ENCODE data around the gene CEACAM1.

The CEACAM1 gene

GRCh38 chr19:42528354-42529247, at the start of gene CEACAM1:
Gene CEACAM1 (minus strand): TSS chr19:42528481. CDS start chr19:42528374, 107 bp downstream.
- peak within 1 kb of the TSS; percentile 55 for H3K4me3 Mint-ChIP-seq
- no peaks in the 10 kb centered on the region for H3K9me3 Mint-ChIP-seq
- DNase-seq (ENCODE audit: low spot score in 2 of 2) (no peak), ATAC-seq (replicated peaks; ENCODE audit: extremely low read depth, poor library complexity, severe bottlenecking) (peak; percentile 54)
- peaks cover 19% of the 10 kb centered on the region for H3K4me1 Mint-ChIP-seq
- H3K27me3 Mint-ChIP-seq: no peaks in the 10 kb centered on the region
- peaks cover 2% of the 10 kb centered on the region for H3K36me3 Mint-ChIP-seq (ENCODE audit: insufficient read depth)
- H3K27ac Mint-ChIP-seq (ENCODE audit: low read depth): peak within 1 kb of the TSS; percentile 79

DNA sequence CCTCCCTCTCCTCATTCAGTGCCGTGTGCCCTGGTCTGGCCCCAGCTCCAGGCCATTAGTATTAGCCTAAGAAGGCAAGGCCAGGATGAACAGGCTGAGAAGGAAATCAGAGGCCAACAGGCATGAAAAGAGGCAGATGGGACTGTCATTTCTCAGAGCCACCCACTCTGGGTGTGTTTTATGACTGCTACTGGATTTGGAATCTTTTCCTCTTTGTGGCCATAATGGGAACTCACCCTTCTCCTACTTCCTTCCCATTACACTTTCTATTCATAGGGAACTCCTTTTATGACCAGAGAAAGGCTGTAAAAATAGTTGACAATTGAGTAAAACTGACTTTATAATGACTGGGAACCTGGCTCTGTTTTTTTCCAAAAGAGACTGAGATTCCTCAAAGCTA, 48.7 kb upstream of the CEACAM1 start:
- no peak overlapping the region for H3K4me3 Mint-ChIP-seq
- no peak for DNase-seq (ENCODE audit: low spot score in 2 of 2)
- ATAC-seq (replicated peaks; ENCODE audit: extremely low read depth, poor library complexity, severe bottlenecking): no peak
- no peaks in the 10 kb centered on the region for H3K36me3 Mint-ChIP-seq (ENCODE audit: insufficient read depth)
- no peaks in the 10 kb centered on the region for H3K9me3 Mint-ChIP-seq
- no peaks in the 10 kb centered on the region for H3K4me1 Mint-ChIP-seq
- no peak overlapping the region for H3K27ac Mint-ChIP-seq (ENCODE audit: low read depth)
- peaks cover 55% of the 10 kb centered on the region for H3K27me3 Mint-ChIP-seq

GRCh38 chr19:42576241-42576640, 48.0 kb upstream of the CEACAM1 start:
- Mint-ChIP-seq H3K27me3 (peaks cover 54% of the 10 kb centered on the region), H3K4me3 (no peak overlapping the region), H3K9me3 (no peaks in the 10 kb centered on the region), H3K4me1 (no peaks in the 10 kb centered on the region), H3K36me3 (ENCODE audit: insufficient read depth) (no peaks in the 10 kb centered on the region), H3K27ac (ENCODE audit: low read depth) (no peak overlapping the region)
- no peak for ATAC-seq (replicated peaks; ENCODE audit: extremely low read depth, poor library complexity, severe bottlenecking)
- DNase-seq (ENCODE audit: low spot score in 2 of 2): no peak

GRCh38 chr19:42573642-42574041, 45.4 kb upstream of the CEACAM1 start:
- Mint-ChIP-seq H3K27ac (ENCODE audit: low read depth) (no peak overlapping the region), H3K9me3 (no peaks in the 10 kb centered on the region)

GRCh38 chr19:42571116-42571515, 42.8 kb upstream of the CEACAM1 start:
- no peak for ATAC-seq (replicated peaks; ENCODE audit: extremely low read depth, poor library complexity, severe bottlenecking)
- no peak overlapping the region for H3K4me3 Mint-ChIP-seq
- H3K36me3 Mint-ChIP-seq (ENCODE audit: insufficient read depth): no peaks in the 10 kb centered on the region
- no peak overlapping the region for H3K27ac Mint-ChIP-seq (ENCODE audit: low read depth)
- H3K9me3 Mint-ChIP-seq: no peaks in the 10 kb centered on the region
- peaks cover 48% of the 10 kb centered on the region for H3K27me3 Mint-ChIP-seq
- no peak for DNase-seq (ENCODE audit: low spot score in 2 of 2)
- H3K4me1 Mint-ChIP-seq: no peaks in the 10 kb centered on the region

More at GRCh38 chr19:42573642-42574041, 45.4 kb upstream of the CEACAM1 start:
- Mint-ChIP-seq H3K36me3 (ENCODE audit: insufficient read depth) (no peaks in the 10 kb centered on the region), H3K4me3 (no peak overlapping the region), H3K4me1 (no peaks in the 10 kb centered on the region), H3K27me3 (peaks cover 60% of the 10 kb centered on the region)
- no peak for ATAC-seq (replicated peaks; ENCODE audit: extremely low read depth, poor library complexity, severe bottlenecking)
- DNase-seq (ENCODE audit: low spot score in 2 of 2): no peak

DNA sequence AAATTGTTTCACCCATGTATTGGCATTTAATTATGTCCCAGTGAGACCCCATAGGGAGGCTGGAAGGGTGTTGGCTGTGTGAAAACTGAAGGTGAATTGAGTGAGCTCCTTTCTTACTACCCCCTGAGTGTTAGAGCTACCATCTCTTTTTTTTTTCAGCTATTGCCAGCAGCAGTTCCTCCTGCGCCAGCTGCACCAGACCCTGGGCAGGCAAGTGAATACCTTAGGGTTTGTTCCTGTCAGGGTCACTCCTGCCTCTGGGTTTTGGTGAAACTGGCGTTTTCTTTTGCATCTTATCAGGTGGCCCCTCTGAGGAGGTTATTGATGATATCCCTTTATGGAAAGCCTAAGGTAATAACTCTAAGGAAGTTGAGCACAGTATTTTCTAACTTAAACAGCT, 40.9 kb upstream of the CEACAM1 start:
- ATAC-seq (replicated peaks; ENCODE audit: extremely low read depth, poor library complexity, severe bottlenecking) (no peak), DNase-seq (ENCODE audit: low spot score in 2 of 2) (no peak)
- Mint-ChIP-seq H3K9me3 (no peaks in the 10 kb centered on the region), H3K27ac (ENCODE audit: low read depth) (no peak overlapping the region), H3K4me1 (no peaks in the 10 kb centered on the region), H3K36me3 (ENCODE audit: insufficient read depth) (no peaks in the 10 kb centered on the region), H3K4me3 (no peak overlapping the region), H3K27me3 (peaks cover 47% of the 10 kb centered on the region)

DNA sequence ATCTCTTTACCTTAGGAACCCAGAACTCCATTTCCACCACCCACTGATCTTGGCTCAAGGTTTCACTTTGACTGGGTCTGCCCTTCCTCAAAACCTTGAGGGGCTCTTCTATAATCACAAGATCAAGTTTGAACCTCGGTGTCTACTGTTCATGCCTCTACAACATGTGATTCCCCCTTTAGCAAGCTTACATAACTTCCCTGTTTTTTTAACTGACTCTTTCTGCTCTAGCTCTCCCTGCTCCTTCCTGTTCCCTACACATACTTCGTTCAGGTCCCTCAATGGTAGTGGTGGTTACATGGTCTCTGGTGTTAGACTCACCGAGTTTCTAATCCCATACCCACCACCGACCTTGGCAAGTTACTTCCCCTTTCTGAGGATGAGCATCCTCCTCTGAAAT, 39.7 kb upstream of the CEACAM1 start:
- no peak for ATAC-seq (replicated peaks; ENCODE audit: extremely low read depth, poor library complexity, severe bottlenecking)
- peaks cover 46% of the 10 kb centered on the region for H3K27me3 Mint-ChIP-seq

GRCh38 chr19:42567567-42567966, 39.3 kb upstream of the CEACAM1 start:
- no peaks in the 10 kb centered on the region for H3K9me3 Mint-ChIP-seq
- no peak overlapping the region for H3K4me3 Mint-ChIP-seq
- ATAC-seq (replicated peaks; ENCODE audit: extremely low read depth, poor library complexity, severe bottlenecking) (no peak), DNase-seq (ENCODE audit: low spot score in 2 of 2) (no peak)
- peaks cover 45% of the 10 kb centered on the region for H3K27me3 Mint-ChIP-seq
- H3K27ac Mint-ChIP-seq (ENCODE audit: low read depth): no peak overlapping the region
- peaks cover 5% of the 10 kb centered on the region for H3K4me1 Mint-ChIP-seq
- H3K36me3 Mint-ChIP-seq (ENCODE audit: insufficient read depth): no peaks in the 10 kb centered on the region

More for the DNA sequence above, 39.7 kb upstream of the CEACAM1 start:
- Mint-ChIP-seq H3K27ac (ENCODE audit: low read depth) (no peak overlapping the region), H3K4me3 (no peak overlapping the region), H3K36me3 (ENCODE audit: insufficient read depth) (no peaks in the 10 kb centered on the region), H3K9me3 (no peaks in the 10 kb centered on the region), H3K4me1 (peaks cover 5% of the 10 kb centered on the region)
- no peak for DNase-seq (ENCODE audit: low spot score in 2 of 2)

DNA sequence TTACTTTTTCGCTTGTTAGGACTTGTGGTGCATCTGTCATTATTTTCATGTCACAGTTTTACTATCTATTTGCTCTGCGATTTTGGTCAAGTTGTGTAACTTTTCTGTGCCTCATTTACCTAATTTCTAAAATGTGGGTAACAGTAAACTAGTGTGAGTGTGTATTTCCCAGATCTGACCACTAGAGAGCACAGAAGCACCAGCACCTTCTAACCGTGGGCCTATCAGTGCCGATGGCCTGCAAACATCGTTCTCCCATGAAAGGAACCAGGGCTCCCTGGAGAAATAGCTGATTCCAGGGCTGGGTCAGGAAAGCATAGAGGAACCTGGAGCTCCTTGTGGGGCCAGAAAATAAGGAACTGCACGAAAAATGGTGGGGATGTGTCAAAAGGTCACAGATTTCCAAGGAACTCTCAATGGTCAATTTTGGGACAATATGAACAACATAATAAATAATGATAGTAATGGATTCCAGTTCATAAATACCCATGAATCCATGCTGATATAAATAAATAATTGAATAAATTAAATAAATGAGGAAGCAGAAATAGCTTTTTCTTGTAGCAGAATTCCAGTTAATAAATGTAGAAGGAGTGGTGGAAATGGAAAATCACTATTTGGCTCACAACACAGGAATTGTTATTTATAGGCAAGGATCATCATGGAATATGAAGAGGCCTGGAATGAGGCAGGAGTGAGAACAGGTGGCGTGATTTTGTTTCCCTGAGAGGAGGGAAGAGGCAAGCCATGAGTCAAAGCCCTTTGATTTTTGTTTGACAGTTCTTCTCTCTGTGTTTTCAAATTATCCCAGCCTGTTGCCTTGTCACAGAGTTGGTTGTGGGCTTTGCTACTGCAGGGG, 35.3 kb upstream of the CEACAM1 start:
- DNase-seq (ENCODE audit: low spot score in 2 of 2): no peak
- Mint-ChIP-seq H3K27ac (ENCODE audit: low read depth) (no peak overlapping the region), H3K9me3 (no peaks in the 10 kb centered on the region), H3K27me3 (peaks cover 48% of the 10 kb centered on the region), H3K4me1 (peaks cover 5% of the 10 kb centered on the region), H3K36me3 (ENCODE audit: insufficient read depth) (no peaks in the 10 kb centered on the region), H3K4me3 (no peak overlapping the region)
- no peak for ATAC-seq (replicated peaks; ENCODE audit: extremely low read depth, poor library complexity, severe bottlenecking)

DNA sequence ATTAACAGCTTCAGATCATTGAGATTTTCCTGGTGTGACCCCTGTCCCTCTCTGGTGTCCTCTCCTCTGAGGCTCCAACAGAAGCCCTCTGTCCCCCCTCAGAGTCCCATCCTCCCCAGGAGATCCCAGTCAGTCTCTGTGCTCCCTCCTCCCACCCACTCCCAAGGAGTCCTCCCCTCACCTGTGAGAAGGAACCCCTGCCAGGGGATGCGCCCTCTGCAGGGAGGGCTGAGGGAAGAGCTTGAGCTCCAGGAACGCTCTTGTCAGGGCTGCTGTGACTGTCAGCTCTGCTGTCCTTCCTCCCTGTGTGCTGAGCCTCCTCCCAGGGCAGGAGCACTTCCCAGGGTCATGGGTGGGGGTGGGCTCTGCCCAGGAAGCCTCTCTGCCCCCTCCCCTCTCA, 33.2 kb upstream of the CEACAM1 start:
- peaks cover 5% of the 10 kb centered on the region for H3K4me1 Mint-ChIP-seq
- no peak for DNase-seq (ENCODE audit: low spot score in 2 of 2)
- H3K27ac Mint-ChIP-seq (ENCODE audit: low read depth): no peak overlapping the region
- no peak overlapping the region for H3K4me3 Mint-ChIP-seq
- peaks cover 57% of the 10 kb centered on the region for H3K27me3 Mint-ChIP-seq
- no peaks in the 10 kb centered on the region for H3K9me3 Mint-ChIP-seq
- no peaks in the 10 kb centered on the region for H3K36me3 Mint-ChIP-seq (ENCODE audit: insufficient read depth)
- no peak for ATAC-seq (replicated peaks; ENCODE audit: extremely low read depth, poor library complexity, severe bottlenecking)

DNA sequence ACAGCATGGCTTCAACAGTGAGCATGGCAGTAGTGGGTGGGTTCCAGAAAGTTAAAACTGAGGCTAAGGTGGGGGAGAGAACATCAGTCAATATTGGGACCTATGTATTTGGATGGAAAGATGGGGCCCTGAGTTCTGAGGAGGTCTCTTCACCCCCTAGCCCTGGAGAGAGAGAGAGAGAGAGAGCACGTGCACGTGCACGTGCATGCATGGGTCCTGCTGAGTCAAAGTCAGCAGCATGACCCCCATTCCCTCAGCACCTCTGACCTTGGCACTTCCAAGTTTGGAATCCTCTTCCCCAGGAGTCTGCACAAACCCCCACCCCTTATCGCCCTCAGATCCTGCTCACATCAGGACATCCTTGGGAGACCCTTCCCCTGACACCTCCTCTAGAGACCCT, 32.5 kb upstream of the CEACAM1 start:
- H3K4me1 Mint-ChIP-seq: peaks cover 5% of the 10 kb centered on the region
- H3K4me3 Mint-ChIP-seq: no peak overlapping the region
- H3K9me3 Mint-ChIP-seq: no peaks in the 10 kb centered on the region
- no peak overlapping the region for H3K27ac Mint-ChIP-seq (ENCODE audit: low read depth)
- no peak for DNase-seq (ENCODE audit: low spot score in 2 of 2)
- H3K36me3 Mint-ChIP-seq (ENCODE audit: insufficient read depth): no peaks in the 10 kb centered on the region
- peaks cover 65% of the 10 kb centered on the region for H3K27me3 Mint-ChIP-seq
- no peak for ATAC-seq (replicated peaks; ENCODE audit: extremely low read depth, poor library complexity, severe bottlenecking)

DNA sequence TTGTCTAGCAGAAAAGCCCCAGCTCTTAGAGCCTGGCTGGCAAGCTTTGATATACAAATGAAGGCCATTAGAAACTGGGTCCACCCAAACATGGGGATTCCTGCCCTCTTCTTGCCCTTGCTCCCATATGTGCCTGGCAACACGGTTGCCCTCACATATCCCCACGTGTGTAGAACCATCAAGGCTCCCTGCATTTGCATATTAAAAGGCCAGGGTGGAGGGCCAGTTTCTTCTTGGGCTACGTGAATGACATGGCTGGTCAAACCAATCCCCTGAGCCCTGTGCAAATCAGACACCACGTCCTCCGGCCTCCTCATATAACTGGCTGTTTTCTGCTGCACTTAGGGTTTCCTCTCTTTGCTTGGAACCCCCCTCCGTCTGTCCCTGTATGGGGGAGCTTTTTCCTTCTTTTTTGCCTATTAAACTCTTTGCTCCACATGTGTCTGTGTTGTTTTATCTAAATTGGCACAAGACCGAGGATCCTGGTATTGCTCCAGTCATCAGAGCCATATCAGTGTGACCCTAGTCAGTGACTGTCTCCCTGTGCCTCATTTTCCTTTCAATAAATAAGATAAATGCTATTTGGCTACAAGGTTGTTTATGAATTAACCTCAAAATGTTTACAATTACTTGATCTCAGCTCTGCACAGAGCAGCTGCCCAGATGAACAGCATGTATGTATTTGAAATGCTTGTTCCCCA, 30.3 kb upstream of the CEACAM1 start:
- DNase-seq (ENCODE audit: low spot score in 2 of 2): no peak
- H3K9me3 Mint-ChIP-seq: no peaks in the 10 kb centered on the region
- no peaks in the 10 kb centered on the region for H3K36me3 Mint-ChIP-seq (ENCODE audit: insufficient read depth)
- H3K4me3 Mint-ChIP-seq: no peak overlapping the region
- H3K27ac Mint-ChIP-seq (ENCODE audit: low read depth): no peak overlapping the region
- peaks cover 5% of the 10 kb centered on the region for H3K4me1 Mint-ChIP-seq
- no peak for ATAC-seq (replicated peaks; ENCODE audit: extremely low read depth, poor library complexity, severe bottlenecking)
- H3K27me3 Mint-ChIP-seq: peaks cover 85% of the 10 kb centered on the region
